ENCODE measurements around the gene ANO10. TPM values are rescaled to one million over a fixed set of nuclear protein-coding genes. Genes with fewer than 3 reads are reported as not detected.

The ANO10 gene
- total and polyA plus RNA-seq, 4 donors = 19.0 to 46.8 (median 32.0) TPM

GRCh38 chr3:43372809-43373559 is 248.8 kb downstream of the ANO10 start:
- peak in 1 of 2 donors; percentile 14 for DNase-seq
- intact Hi-C loops (cut with DNase I) = no loop called here

GRCh38 chr3:43372007-43372740 is 249.6 kb downstream of the ANO10 start:
- 97 to 98% methylated on average over 10 of the region's 10 CpGs for WGBS, 2 donors
- Histone ChIP-seq H3K36me3 (ENCODE audit: control insufficient read depth in 1 of 2, insufficient read depth in 2 of 2, low read length in 1 of 2) (no peaks in the 10 kb centered on the region), H3K4me3 (ENCODE audit: low read length in 2 of 2) (no peak overlapping the region), H3K4me1 (ENCODE audit: control insufficient read depth in 1 of 2, insufficient read depth in 2 of 2, low read length in 2 of 2) (no peaks in the 10 kb centered on the region), H3K9me3 (ENCODE audit: control insufficient read depth, low read length) (no peaks in the 10 kb centered on the region), H3K27me3 (ENCODE audit: control insufficient read depth in 1 of 2, insufficient read depth in 2 of 2, low read length in 1 of 2) (no peaks in the 10 kb centered on the region), H3K27ac (ENCODE audit: low read depth in 1 of 2, low read length in 2 of 2) (no peak overlapping the region)
- no peak for ATAC-seq (ENCODE audit: low FRiP score)
- DNase-seq = peak in 1 of 2 donors; percentile 22
- intact Hi-C loops (cut with DNase I) = no loop called here

More at GRCh38 chr3:43372809-43373559, 248.8 kb downstream of the ANO10 start:
- H3K4me3 ChIP-seq (ENCODE audit: low read length in 2 of 2) = no peak overlapping the region
- 67 to 73% methylated on average over 11 of the region's 11 CpGs for WGBS, 2 donors
- no peaks in the 10 kb centered on the region for H3K4me1 ChIP-seq (ENCODE audit: control insufficient read depth in 1 of 2, insufficient read depth in 2 of 2, low read length in 2 of 2)
- no peaks in the 10 kb centered on the region for H3K36me3 ChIP-seq (ENCODE audit: control insufficient read depth in 1 of 2, insufficient read depth in 2 of 2, low read length in 1 of 2)
- no peaks in the 10 kb centered on the region for H3K9me3 ChIP-seq (ENCODE audit: control insufficient read depth, low read length)
- no peaks in the 10 kb centered on the region for H3K27me3 ChIP-seq (ENCODE audit: control insufficient read depth in 1 of 2, insufficient read depth in 2 of 2, low read length in 1 of 2)
- no peak overlapping the region for H3K27ac ChIP-seq (ENCODE audit: low read depth in 1 of 2, low read length in 2 of 2)
- no peak for ATAC-seq (ENCODE audit: low FRiP score)

GRCh38 chr3:43371494-43371893 is 250.3 kb downstream of the ANO10 start:
- 92 to 97% methylated on average over 3 of the region's 3 CpGs for WGBS, 2 donors
- no peak for DNase-seq
- intact Hi-C loops (cut with DNase I) = no loop called here

GRCh38 chr3:43370293-43370980 is 251.4 kb downstream of the ANO10 start:
- DNase-seq (peak in 1 of 2 donors; percentile 31), ATAC-seq (ENCODE audit: low FRiP score) (no peak)
- 79 to 81% methylated on average over 6 of the region's 6 CpGs for WGBS, 2 donors
- H3K36me3 ChIP-seq (ENCODE audit: control insufficient read depth in 1 of 2, insufficient read depth in 2 of 2, low read length in 1 of 2) = no peaks in the 10 kb centered on the region
- H3K9me3 ChIP-seq (ENCODE audit: control insufficient read depth, low read length) = no peaks in the 10 kb centered on the region
- no peak overlapping the region for H3K4me3 ChIP-seq (ENCODE audit: low read length in 2 of 2)
- H3K4me1 ChIP-seq (ENCODE audit: control insufficient read depth in 1 of 2, insufficient read depth in 2 of 2, low read length in 2 of 2) = no peaks in the 10 kb centered on the region
- no peaks in the 10 kb centered on the region for H3K27me3 ChIP-seq (ENCODE audit: control insufficient read depth in 1 of 2, insufficient read depth in 2 of 2, low read length in 1 of 2)
- intact Hi-C loops (cut with DNase I) = no loop called here
- H3K27ac ChIP-seq (ENCODE audit: low read depth in 1 of 2, low read length in 2 of 2) = no peak overlapping the region

More at GRCh38 chr3:43371494-43371893, 250.3 kb downstream of the ANO10 start:
- Histone ChIP-seq H3K4me1 (ENCODE audit: control insufficient read depth in 1 of 2, insufficient read depth in 2 of 2, low read length in 2 of 2) (no peaks in the 10 kb centered on the region), H3K27me3 (ENCODE audit: control insufficient read depth in 1 of 2, insufficient read depth in 2 of 2, low read length in 1 of 2) (no peaks in the 10 kb centered on the region), H3K36me3 (ENCODE audit: control insufficient read depth in 1 of 2, insufficient read depth in 2 of 2, low read length in 1 of 2) (no peaks in the 10 kb centered on the region), H3K27ac (ENCODE audit: low read depth in 1 of 2, low read length in 2 of 2) (no peak overlapping the region), H3K9me3 (ENCODE audit: control insufficient read depth, low read length) (no peaks in the 10 kb centered on the region), H3K4me3 (ENCODE audit: low read length in 2 of 2) (no peak overlapping the region)
- ATAC-seq (ENCODE audit: low FRiP score) = no peak

GRCh38 chr3:43369404-43370292 is 252.2 kb downstream of the ANO10 start:
- peak; percentile 46 for ATAC-seq (ENCODE audit: low FRiP score)
- intact Hi-C loops (cut with DNase I) = no loop called here
- Histone ChIP-seq H3K4me1 (ENCODE audit: control insufficient read depth in 1 of 2, insufficient read depth in 2 of 2, low read length in 2 of 2) (no peaks in the 10 kb centered on the region), H3K27ac (ENCODE audit: low read depth in 1 of 2, low read length in 2 of 2) (no peak overlapping the region), H3K36me3 (ENCODE audit: control insufficient read depth in 1 of 2, insufficient read depth in 2 of 2, low read length in 1 of 2) (no peaks in the 10 kb centered on the region), H3K27me3 (ENCODE audit: control insufficient read depth in 1 of 2, insufficient read depth in 2 of 2, low read length in 1 of 2) (no peaks in the 10 kb centered on the region), H3K9me3 (ENCODE audit: control insufficient read depth, low read length) (no peaks in the 10 kb centered on the region), H3K4me3 (ENCODE audit: low read length in 2 of 2) (no peak overlapping the region)
- DNase-seq = peak in 1 of 2 donors; percentile 52
- 95 to 96% methylated on average over 8 of the region's 8 CpGs for WGBS, 2 donors

DNA sequence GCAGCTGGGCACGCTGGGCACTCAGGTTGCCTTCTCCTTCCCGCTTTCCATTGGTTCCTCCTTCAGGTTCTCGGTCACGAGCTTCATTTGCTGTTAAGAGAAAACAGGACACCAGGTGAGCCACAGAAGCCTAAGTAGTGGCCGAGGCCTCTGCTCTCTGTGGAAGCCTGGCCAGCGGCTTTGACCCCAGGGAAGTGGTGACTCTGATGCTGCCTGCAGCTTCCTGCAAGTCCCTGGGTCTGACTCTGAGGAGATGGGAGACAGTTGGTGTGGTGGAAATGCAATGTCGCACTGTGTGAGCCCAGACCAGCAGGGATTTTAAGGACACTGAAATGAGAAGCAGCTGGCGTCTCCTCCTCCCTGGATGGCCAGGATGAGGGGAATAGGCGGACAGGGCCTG is 254.9 kb downstream of the ANO10 start:
- no peak overlapping the region for H3K27ac ChIP-seq (ENCODE audit: low read depth in 1 of 2, low read length in 2 of 2)
- H3K9me3 ChIP-seq (ENCODE audit: control insufficient read depth, low read length) = no peaks in the 10 kb centered on the region
- H3K4me3 ChIP-seq (ENCODE audit: low read length in 2 of 2) = no peak overlapping the region
- no peaks in the 10 kb centered on the region for H3K36me3 ChIP-seq (ENCODE audit: control insufficient read depth in 1 of 2, insufficient read depth in 2 of 2, low read length in 1 of 2)
- 92% methylated on average over 9 of the region's 9 CpGs for WGBS, 2 donors
- intact Hi-C loops (cut with DNase I) = no loop called here
- DNase-seq (peak in 1 of 2 donors; percentile 17), ATAC-seq (ENCODE audit: low FRiP score) (no peak)
- no peaks in the 10 kb centered on the region for H3K27me3 ChIP-seq (ENCODE audit: control insufficient read depth in 1 of 2, insufficient read depth in 2 of 2, low read length in 1 of 2)
- no peaks in the 10 kb centered on the region for H3K4me1 ChIP-seq (ENCODE audit: control insufficient read depth in 1 of 2, insufficient read depth in 2 of 2, low read length in 2 of 2)

DNA sequence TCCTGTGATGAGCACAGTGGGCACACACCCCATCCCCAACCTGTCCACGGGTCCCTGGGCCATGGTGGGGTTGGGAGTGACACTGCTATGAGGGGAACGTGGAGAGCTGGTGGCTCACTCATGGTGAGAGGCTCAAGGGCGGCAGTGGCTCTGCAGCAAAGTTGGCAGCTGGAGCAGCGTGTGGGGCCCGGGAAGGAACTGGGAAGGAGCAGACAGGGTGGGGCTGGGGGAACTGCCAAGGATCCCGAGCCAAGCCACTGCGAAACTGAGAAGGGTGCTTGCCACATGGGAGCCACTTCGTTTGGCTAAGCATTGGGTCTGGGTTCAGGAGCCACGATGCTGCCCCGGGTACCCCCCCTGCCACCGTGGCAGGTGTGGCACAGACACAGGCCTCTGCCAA is 255.3 kb downstream of the ANO10 start:
- no peaks in the 10 kb centered on the region for H3K9me3 ChIP-seq (ENCODE audit: control insufficient read depth, low read length)
- H3K27ac ChIP-seq (ENCODE audit: low read depth in 1 of 2, low read length in 2 of 2) = no peak overlapping the region
- 23 to 29% methylated on average over 11 of the region's 11 CpGs for WGBS, 2 donors
- intact Hi-C loops (cut with DNase I) = no loop called here
- no peaks in the 10 kb centered on the region for H3K27me3 ChIP-seq (ENCODE audit: control insufficient read depth in 1 of 2, insufficient read depth in 2 of 2, low read length in 1 of 2)
- H3K4me3 ChIP-seq (ENCODE audit: low read length in 2 of 2) = no peak overlapping the region
- no peak for ATAC-seq (ENCODE audit: low FRiP score)
- H3K36me3 ChIP-seq (ENCODE audit: control insufficient read depth in 1 of 2, insufficient read depth in 2 of 2, low read length in 1 of 2) = no peaks in the 10 kb centered on the region
- H3K4me1 ChIP-seq (ENCODE audit: control insufficient read depth in 1 of 2, insufficient read depth in 2 of 2, low read length in 2 of 2) = no peaks in the 10 kb centered on the region
- peak in 1 of 2 donors; percentile 48 for DNase-seq

Measured in aorta (tissue), 5 donors.